ENCODE data around the gene TFEC.

GRCh38 chr7:115888981-115889668, 141.4 kb downstream of the TFEC start:
- no peak for TF ChIP-seq CTCF (IDR thresholded peaks at IDR 0.05; ENCODE audit: low read depth, low read length, poor library complexity, severe bottlenecking)
- no peak for TF ChIP-seq EZH2phosphoT487 (IDR thresholded peaks at IDR 0.05; ENCODE audit: borderline replicate concordance, low read length)
